Nephron (organoid): ENCODE data around the gene COL18A1.
"Not testable (repeated sequence)": the region's sequence is repeated elsewhere in the genome, so short reads cannot be mapped to it uniquely, and the experiment has no call there.

Source experiments
- H3K27ac Mint-ChIP-seq, 3 experiments: 2 replicates each; pipeline ENCODE4 v1.8.0; 2020; ENCODE audit warnings: mixed read lengths in 3 of 3, mild to moderate bottlenecking in 2 of 3, moderate library complexity in 1 of 3
- H3K27me3 Mint-ChIP-seq: 2 replicates; pipeline ENCODE4 v1.8.0; 2021; ENCODE audit warnings: low read depth, mild to moderate bottlenecking, moderate library complexity, mixed read lengths
- H3K36me3 Mint-ChIP-seq: 2 replicates; pipeline ENCODE4 v1.8.0; 2020; ENCODE audit warnings: low read depth, mixed read lengths
- H3K4me1 Mint-ChIP-seq: 2 replicates; pipeline ENCODE4 v1.8.0; 2020; ENCODE audit warnings: mixed read lengths
- H3K4me3 Mint-ChIP-seq, 3 experiments: 2 replicates each; pipeline ENCODE4 v1.8.0; 2020; ENCODE audit warnings: mild to moderate bottlenecking in 3 of 3, mixed read lengths in 3 of 3, moderate library complexity in 2 of 3
- H3K9me3 Mint-ChIP-seq: 2 replicates; pipeline ENCODE4 v1.8.0; 2020; ENCODE audit warnings: mixed read lengths
- TF ChIP-seq, protein P1 (sequence below), 3 experiments: fragments of 200-600 bp; sonication (generic); IDR thresholded peaks; one replicate each; pipeline ENCODE4 v1.5.0; 2021; ENCODE audit warnings: antibody characterized with exemption in 3 of 3; ENCODE audit not compliant: unreplicated experiment in 3 of 3

The COL18A1 gene

DNA sequence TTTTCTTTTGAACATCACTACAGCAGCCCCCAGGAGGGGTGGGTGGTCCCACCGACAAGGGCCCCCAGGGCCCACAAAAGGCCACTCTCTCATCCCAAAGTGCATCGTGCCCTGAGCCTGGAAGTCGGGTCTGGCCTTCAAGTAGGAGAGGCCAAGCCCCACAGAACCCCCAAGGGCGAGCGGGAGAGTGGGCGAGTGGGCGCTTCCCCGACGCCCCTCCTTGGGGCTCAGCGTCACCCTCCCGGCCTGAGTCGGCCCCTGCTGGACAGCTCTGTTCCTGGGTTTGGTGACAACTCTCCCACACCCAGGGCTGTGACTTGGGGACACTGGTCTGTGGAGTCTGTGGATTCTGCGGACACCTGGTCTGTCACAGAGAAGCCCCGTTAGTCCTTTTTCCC, 42.2 kb upstream of the COL18A1 start:
- H3K4me3 Mint-ChIP-seq, result no peak overlapping the region
- TF ChIP-seq, protein P1, sequence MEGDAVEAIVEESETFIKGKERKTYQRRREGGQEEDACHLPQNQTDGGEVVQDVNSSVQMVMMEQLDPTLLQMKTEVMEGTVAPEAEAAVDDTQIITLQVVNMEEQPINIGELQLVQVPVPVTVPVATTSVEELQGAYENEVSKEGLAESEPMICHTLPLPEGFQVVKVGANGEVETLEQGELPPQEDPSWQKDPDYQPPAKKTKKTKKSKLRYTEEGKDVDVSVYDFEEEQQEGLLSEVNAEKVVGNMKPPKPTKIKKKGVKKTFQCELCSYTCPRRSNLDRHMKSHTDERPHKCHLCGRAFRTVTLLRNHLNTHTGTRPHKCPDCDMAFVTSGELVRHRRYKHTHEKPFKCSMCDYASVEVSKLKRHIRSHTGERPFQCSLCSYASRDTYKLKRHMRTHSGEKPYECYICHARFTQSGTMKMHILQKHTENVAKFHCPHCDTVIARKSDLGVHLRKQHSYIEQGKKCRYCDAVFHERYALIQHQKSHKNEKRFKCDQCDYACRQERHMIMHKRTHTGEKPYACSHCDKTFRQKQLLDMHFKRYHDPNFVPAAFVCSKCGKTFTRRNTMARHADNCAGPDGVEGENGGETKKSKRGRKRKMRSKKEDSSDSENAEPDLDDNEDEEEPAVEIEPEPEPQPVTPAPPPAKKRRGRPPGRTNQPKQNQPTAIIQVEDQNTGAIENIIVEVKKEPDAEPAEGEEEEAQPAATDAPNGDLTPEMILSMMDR (IDR thresholded peaks at IDR 0.05; ENCODE audit: unreplicated experiment in 3 of 3), result no peak
- H3K36me3 Mint-ChIP-seq, result no peaks in the 10 kb centered on the region
- H3K9me3 Mint-ChIP-seq, result no peaks in the 10 kb centered on the region
- peaks cover 30% of the 10 kb centered on the region for H3K4me1 Mint-ChIP-seq
- H3K27ac Mint-ChIP-seq, result no peak overlapping the region
- H3K27me3 Mint-ChIP-seq, result peaks cover 3% of the 10 kb centered on the region

DNA sequence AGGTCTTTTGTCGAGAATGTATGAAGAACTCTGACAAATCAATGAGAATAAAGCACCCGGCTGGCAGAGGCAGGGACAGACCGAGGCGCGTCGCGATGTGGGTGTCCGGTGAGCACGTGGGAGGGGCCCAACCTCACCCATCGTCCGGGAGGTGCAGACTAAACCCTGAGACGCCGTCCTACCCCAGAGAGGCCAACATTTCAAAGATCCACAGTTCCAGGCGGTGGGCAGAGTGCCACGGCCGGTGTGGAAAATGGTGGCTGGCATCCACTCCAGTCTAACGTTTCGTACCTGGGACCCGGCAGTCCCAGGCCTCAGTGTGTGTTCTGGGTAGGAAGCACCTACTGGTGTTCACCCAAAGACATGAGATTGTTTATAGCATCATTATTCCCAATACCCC, 41.7 kb upstream of the COL18A1 start:
- not testable (repeated sequence) for H3K36me3 Mint-ChIP-seq, H3K4me3 Mint-ChIP-seq, H3K27me3 Mint-ChIP-seq, H3K9me3 Mint-ChIP-seq
- H3K27ac Mint-ChIP-seq, result peak overlapping the region in 2 of 3 experiments; percentile 54 to 94
- H3K4me1 Mint-ChIP-seq, result peaks cover 28% of the 10 kb centered on the region

DNA sequence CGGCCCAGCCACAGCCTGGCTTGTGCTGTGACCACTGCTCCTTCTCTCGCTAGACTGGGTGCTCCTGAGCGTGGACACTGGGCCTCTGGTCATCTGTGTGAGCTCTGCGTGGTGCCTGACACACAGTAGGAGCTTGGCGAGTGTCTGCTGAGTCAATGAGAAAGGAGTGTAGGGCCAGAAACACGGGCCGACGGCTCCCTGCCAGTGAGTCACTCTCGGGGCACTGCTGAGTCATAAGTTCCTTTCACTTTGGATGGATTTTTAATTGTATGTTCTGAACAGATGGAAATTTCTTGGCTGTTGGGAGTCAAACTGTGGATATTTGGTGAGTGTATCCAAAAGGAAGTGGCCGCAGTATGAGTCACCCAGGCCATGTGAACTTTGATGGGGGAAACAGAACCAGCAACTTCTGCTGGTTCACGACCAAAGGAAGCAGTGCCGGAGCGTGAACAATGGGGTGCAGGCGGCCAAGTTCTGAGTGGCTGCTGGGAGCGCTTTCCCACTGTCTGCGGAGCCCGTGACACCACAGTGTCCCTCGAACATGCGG, 41.0 kb upstream of the COL18A1 start:
- Mint-ChIP-seq H3K4me3 (peak overlapping the region in 2 of 3 experiments; percentile 8 to 17), H3K27me3 (peaks cover 10% of the 10 kb centered on the region), H3K27ac (peak overlapping the region; percentile 47 to 94 (median 92)), H3K36me3 (no peaks in the 10 kb centered on the region), H3K9me3 (no peaks in the 10 kb centered on the region), H3K4me1 (peaks cover 24% of the 10 kb centered on the region)
- TF ChIP-seq, protein P1 (IDR thresholded peaks at IDR 0.05; ENCODE audit: unreplicated experiment in 3 of 3), result no peak

DNA sequence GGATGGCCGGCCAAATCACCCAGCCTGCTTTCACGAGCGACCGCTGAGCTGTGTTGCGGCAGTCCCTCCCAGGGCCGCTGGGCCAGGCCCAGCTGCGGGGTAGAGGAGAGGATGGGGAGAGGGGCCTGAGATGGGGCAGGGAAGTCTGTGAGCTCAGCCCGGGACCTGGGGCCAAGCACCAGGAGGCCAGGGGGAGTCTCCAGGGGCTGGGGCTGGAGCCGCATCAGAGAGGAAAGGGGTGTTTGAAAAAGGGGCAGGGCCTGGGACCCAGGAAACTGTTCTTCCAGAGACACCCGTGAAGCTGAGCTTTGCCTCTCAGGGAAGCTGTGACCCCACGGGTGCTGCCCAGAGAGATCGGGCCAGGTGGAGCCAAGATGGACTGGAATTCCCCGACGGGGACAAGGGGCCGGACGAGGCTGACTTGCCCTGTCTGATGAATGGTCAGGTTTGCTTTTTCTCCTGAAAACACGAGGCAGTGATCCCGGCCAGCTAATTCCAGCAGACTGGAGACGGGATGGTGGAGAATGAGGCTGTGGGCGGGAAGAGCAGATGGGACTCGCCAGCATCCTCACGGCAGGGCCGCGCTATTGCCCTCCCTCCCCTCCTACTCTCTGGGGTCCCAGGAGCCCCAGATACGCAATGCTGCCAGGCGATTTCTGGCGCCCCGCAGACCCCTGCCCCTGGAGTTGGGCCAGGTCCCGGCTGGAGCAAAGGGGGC, 40.3 kb upstream of the COL18A1 start:
- Mint-ChIP-seq H3K4me1 (peaks cover 20% of the 10 kb centered on the region), H3K27ac (peak overlapping the region; percentile 47 to 94 (median 92)), H3K4me3 (peak overlapping the region in 1 of 3 experiments; percentile 8), H3K9me3 (no peaks in the 10 kb centered on the region), H3K36me3 (no peaks in the 10 kb centered on the region), H3K27me3 (peaks cover 10% of the 10 kb centered on the region)
- TF ChIP-seq, protein P1 (IDR thresholded peaks at IDR 0.05; ENCODE audit: unreplicated experiment in 3 of 3), result no peak

DNA sequence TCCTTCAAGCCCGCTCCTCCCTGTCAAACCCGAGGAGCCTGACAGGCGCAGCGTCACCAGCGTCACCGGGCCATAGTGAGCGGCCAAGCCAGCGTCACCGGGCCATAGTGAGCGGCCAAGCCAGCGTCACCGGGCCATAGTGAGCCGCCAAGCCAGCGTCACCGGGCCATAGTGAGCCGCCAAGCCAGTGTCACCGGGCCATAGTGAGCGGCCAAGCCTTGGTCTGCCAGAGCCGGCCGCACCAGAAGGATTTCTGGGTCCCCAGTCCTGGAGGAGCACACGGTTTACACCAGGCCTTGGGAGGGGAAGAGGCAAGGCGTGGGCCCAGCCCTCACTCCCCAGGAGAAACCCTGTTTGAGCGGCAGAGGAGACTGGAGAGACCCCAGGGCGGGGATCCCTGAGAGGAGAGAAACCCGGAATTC, 39.8 kb upstream of the COL18A1 start:
- H3K4me3 Mint-ChIP-seq, result no peak overlapping the region
- H3K27ac Mint-ChIP-seq, result peak overlapping the region in 2 of 3 experiments; percentile 39 to 94
- H3K4me1 Mint-ChIP-seq, result peaks cover 22% of the 10 kb centered on the region
- TF ChIP-seq, protein P1 (IDR thresholded peaks at IDR 0.05; ENCODE audit: unreplicated experiment in 3 of 3), result no peak
- no peaks in the 10 kb centered on the region for H3K36me3 Mint-ChIP-seq
- H3K9me3 Mint-ChIP-seq, result no peaks in the 10 kb centered on the region
- H3K27me3 Mint-ChIP-seq, result peaks cover 10% of the 10 kb centered on the region

DNA sequence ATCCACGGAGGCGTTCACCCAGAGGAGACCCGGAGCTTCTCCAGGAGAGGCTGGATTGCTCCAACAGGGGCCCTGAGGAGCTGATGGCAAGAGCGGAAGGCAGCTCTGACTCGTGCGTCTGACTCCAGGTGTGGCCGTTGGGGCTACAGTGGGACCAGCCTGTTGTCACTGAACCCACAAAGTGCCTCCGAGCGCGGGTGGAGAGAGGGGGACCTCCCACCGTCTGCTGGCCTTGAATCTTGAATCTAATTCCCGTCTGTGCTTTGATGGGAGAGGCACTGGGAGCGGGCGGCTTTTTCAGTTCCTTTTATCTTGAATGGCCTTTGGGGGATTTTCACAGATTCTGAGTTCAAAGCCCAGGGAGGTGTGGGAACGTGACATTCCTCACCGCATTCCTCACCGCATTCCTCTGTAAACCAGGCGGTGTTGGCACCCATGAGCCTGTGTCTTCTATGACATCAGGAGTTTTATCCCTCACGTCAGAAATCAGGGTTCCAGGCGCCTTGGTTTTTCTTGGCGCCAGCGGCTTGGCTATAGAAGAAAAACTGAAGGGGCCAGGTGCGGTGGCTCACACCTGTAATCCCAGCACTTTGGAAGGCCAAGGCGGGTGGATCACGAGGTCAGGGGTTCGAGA, 39.2 kb upstream of the COL18A1 start:
- H3K27ac Mint-ChIP-seq, result peak overlapping the region in 2 of 3 experiments; percentile 39 to 69
- H3K36me3 Mint-ChIP-seq, result no peaks in the 10 kb centered on the region
- TF ChIP-seq, protein P1 (IDR thresholded peaks at IDR 0.05; ENCODE audit: unreplicated experiment in 3 of 3), result no peak
- no peaks in the 10 kb centered on the region for H3K9me3 Mint-ChIP-seq
- H3K4me1 Mint-ChIP-seq, result peaks cover 23% of the 10 kb centered on the region
- H3K27me3 Mint-ChIP-seq, result peaks cover 10% of the 10 kb centered on the region
- no peak overlapping the region for H3K4me3 Mint-ChIP-seq
